HG03521 (cell line): ENCODE measurements around the gene EIF2B2.

Experiments
- ATAC-seq: cut with Tn5 transposase; IDR thresholded peaks from one replicate; pipeline ENCODE4 v1.9.1; 2021; ENCODE audit warnings: mild to moderate bottlenecking, moderate library complexity; ENCODE audit not compliant: unreplicated experiment

Gene EIF2B2

DNA sequence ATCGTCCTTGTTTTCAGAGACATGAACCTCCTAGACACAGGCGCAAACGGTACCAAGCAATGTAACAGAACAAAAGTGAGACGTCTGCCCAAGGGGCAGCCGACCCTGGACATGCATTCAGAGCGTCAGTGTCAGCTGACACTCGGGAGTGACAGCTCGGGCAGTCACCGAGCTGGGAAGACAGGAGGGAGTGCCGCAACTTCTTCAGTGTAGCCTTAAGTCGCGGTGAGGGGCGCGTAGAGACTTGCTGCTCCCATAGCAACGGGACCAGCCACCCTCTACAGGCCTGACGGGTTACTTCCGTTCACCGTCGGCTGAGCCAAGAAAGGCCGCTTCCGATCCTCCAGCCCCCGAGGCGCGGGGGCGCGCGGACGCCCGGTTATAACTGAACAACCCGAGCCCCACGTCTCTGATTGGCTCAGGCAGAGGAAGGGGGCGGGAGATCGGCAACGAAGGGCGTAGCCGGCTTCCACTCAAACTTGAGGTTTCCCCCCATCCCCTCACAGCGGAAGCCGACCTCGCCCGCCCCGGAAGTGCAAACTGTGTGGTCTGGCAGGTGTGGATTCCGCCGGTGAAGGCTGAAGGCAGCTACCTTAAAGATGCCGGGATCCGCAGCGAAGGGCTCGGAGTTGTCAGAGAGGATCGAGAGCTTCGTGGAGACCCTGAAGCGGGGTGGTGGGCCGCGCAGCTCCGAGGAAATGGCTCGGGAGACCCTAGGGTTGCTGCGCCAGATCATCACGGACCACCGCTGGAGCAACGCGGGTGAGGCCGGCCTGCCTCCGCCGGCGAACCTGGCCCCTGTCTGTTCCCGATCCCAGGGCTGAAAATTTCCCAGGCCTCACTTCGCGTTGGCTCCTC, at the start of gene EIF2B2:
EIF2B2 (plus strand) TSS at position 530 of the 858 bp plus-strand sequence; CDS start at position 600, 70 bp downstream.
- ATAC-seq = peak; percentile 97

DNA sequence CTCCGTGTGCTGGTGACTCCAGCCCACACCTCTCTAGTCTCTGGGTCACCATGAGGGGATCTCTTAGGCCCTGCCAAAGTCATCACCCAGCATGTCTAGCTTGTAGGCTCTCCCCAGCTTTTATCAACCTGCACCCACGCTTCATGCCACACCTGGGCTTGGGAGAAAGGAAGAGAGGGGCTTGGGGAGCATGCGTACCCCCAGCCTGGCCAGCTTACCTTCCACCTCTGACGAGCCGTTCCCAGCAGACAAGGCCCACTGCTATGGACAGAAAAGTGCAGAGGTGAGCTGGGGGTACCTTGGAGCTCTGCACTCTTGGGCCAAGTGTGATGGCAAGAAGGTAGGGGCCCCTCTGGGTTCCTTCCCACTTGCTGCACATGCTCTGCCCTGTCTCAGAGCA, 49.0 kb upstream of the EIF2B2 start:
- ATAC-seq = no peak

DNA sequence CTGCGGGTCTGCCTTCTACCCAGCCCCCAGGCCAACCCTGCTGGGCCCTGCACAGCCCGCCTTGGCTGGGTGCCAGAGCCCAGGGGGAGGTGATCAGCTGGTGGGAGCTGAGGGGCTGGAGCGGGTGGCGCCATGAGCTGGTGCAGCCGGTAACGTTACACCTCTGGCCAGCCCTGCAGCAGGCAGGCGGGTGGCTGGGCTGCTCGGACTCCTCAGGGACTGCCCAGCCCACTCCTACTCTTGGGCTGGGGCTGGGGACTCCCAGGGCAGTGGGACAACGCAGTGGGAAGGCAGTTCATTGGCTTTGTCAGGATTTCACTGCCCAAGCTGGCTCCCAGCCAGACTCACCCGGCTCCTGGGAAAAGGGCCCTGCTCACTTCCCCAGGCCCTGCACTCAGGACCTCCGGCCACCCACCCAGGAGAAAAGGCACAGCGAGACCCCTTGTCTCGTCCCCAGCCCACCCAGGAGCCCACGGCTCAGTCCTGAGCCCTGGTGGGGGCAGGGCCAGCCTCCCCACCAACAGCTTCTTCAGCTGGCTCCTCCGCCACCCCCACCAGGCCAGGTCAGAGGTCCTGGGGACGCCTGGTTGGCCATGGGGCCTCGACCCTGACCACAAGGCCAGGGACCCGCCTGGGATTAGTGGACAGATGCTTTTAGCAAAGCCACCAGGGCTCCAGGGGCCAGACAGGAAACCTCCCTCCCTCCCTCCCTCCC, 48.3 kb upstream of the EIF2B2 start:
- no peak for ATAC-seq

DNA sequence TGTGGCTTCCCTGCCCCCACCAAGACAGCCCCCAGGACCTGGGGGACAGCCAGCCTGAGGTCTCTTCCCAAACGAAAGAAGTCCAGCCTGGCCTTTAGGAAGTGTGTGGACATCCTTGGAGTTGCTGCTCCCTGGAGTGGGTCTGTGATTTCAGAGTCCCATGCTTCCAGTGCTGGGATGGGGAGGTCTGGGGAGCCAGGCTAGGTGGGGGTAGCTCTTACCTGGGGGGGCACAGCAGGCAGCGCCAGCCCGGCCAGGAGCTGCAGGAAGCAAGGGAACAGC, 47.8 kb upstream of the EIF2B2 start:
- ATAC-seq = no peak

DNA sequence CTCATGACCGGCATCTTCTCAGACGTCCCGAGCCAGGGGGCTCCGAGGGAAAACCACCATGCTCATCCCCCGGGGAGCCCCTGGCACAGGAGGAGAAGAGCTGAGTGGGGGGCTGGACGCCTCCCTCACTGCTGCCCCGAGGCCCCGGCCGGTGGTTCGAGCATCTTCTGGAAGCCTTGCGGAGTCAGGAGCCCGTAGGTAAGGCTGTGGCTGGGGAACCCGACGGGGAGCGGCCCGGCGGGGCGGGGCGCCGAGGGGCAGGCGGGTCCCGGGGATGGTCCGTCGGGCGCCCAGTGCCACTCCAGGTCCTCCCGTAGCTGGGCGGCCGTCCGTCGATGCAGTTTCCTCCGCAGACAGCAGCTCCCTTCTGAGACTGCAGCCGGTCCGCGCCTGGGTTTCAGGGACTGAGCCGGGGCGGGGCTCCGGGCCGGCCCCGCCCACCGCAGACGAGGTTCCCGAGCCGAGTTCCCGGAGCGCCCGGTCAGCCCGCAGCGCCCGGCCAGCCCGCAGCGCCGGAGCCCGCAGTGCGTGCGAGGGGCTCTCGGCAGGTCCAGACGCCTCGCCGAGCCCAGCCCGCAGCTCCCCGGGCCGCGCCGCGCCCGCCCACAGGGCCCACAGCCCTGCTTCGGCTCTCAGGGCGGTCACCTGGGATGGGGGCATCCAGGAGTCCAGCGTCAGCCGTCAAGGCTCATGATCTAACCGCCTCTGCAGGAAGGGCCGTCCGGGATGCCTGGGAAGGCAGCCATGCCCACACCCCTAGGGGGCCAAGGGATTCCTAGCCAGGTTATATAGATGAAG, 47.3 kb upstream of the EIF2B2 start, which contains the start of gene PGF:
PGF (minus strand) TSS at position 369 of the 798 bp plus-strand sequence; CDS start at position 14, 355 bp downstream.
- ATAC-seq = no peak

DNA sequence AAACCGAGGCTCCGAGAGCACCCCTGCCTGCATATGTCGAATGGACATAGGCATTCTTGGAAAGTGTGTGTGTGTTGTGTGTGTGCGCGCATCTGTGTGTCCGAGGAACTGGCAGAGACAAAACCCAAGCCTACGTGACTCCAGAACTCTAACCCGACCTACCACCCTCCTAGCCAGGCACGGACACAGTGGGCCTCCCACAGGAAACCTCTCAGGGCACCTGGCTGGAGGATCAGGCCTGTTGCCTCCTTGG, 46.8 kb upstream of the EIF2B2 start:
- ATAC-seq = no peak

DNA sequence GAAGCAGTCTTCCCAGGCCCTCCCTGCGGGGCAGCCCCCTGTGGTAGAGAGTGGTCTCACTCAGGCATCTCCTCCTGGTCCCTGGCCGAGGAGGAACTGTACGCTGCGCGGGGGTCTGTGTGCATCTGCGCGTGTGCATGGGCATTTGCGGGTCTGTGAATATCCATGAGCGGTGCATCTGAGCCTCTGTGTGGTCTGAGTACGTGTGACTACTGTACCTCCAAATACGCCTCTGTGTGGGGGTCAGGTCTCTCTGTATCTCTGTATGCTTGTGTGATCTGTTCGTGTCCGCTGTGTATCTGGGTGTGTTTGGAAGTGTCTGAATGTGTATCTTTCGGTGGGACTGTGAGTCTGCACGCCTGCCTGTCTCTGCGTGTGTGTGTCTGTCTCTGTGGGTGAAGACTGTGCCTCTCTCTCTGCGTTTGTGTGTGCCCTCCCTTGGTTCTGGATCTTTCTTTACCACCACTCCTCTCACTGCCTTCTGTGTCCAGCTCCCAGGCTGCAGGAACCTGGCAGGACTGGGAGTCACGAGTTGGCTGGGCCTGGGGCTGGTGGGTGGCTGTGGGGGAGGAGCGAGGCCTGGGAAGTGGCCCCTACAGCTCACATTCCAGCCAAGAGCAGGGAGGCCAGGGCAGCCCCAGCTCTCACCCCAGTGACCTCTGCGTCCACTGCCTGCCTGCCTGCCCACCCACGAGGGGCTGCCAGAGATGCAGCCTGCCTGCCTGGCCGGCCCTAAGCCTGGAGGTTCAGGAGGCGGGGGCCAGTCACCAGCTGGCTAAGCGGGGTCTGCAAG, 46.2 kb upstream of the EIF2B2 start:
- ATAC-seq = no peak

DNA sequence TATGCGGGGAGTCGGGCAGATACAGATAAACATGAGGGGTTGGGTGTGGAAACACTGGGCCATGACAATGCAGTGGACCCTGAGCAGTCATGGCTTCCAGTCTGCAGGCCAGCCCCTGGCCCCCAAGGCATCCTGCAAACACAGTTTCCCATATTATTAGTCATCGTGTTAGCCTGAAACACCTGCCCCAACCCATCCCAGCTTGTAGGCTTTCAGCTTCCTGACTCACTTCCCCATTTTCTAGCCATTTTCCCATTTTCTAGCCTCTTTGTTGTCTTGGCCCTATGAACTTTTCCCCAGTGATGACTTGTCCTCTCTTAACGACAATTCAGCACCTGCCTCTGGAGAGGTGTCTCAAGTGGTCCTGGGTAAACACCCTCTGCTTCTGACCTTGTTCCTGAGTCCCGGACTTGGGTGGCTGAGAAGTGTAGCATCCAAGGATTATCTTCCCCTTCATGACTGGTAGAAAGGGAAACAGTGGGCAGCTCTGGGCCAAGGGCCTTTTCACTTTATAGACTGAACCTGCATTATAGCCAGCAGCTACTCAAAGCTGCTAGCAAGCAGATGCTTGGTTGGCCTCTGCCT, 43.0 kb upstream of the EIF2B2 start:
- no peak for ATAC-seq

DNA sequence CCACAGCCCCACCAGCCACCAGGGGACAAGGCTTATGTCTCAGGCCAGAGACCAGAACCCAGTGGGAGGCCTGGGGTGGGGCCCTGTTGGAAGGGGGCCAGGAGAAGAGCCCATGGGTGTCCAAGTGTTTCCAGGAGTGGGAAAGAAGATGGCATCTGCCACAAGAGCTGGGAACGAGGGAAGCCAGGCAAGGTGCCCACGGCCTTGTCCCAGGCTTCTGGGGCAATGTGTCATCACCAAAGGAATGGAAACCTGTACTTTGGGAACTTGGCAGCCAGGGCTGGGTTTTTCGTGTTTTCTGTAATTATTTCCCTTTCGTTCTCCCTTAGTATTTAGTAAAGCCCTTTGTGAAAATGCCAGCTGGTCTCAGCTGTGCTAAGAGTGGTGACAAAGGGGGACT, 42.0 kb upstream of the EIF2B2 start:
- no peak for ATAC-seq

DNA sequence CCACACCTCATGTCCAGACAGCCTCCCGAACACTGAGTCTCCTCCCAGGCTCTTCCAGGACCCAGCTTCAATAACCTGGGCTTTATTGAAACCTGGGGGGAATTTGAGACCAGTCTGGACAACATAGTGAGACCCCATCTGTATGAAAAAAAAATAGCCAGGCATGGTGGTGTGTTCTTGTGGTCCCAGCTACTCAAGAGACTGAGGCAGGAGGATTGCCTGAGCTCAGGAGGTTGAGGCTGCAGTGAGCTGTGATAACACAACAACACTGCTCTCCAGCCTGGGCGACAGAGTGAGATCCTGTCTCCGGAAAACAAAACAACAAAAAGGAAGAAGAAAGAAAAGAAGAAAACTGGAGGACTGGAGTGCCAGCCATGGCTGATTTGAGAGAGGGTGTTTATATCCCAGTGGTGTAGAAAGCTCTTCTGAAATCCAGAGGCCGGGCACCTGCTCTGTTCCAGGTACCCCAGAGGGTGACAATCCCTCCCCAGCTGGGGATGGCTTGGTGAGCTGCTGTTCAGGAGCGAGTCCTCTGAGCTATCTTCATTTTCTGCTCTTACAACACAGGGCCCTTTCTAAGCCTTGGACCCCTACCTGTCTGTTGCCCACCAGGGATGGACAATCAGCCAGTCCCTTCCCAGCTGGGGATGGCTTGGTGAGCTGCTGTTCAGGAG, 41.3 kb upstream of the EIF2B2 start:
- no peak for ATAC-seq

DNA sequence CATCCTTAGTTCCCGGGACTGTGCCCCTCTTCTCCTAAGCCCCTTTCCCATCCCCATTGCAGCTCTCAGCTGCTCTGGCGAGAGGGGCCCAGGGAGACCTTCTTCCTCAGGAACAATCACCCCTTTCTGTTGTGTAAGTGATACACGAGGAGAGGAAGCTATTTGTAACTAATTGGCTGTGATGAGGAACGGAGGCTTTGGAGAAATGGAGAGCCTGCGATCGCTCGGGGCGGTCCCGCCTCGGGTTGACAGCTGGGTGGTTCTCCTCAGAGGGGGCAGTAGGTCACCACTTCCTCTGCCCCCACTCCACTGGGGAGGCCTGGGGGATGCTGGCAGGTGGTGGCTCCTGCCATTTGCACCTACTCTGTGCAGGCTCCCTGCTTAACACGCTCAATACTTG, 40.7 kb upstream of the EIF2B2 start:
- no peak for ATAC-seq

DNA sequence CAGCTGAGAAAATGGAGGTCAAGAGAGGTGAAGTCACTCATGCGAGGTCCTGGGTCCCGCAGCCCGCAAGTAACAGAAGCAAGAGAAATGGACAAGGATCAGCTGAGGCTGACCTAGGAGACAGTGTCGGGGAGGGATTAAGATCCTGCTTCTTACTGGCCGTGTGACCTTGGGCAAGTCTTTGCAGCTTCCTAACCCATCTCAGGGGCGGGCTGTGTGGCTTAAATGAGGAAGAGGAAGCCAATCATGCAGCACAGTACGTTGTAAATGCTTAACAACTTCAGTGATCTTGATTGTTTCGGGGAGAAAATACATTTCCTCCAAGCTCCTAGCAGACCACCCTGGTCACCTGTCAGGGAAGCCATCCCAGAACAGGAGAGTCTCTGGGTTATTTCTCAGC, 40.2 kb upstream of the EIF2B2 start:
- ATAC-seq = no peak

DNA sequence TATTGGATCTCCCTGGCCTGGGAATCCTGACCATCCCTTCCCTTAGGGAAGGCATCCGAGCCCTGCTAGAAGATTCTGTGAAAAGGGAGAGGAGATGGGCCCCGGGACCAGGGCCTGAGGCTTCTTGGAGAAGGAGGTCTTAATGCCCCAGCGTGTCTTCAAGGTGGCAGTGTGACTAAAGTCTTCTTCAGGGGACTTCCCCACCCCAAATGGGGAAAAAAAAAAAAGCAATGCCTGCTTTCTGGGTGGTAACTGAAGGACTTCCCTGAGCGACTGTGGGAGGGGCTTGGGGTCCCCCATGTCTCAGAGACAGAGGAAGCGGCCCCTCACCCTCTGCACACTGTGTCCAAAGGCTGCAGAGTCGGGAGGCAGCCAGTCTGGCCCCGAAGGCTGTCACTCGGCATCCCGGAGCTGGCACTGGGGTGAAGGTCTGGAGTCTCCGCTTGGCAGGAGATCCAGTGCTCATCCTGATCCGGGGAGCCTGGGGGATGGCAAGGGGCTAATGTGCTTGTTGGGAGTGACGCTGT, 39.5 kb upstream of the EIF2B2 start:
- no peak for ATAC-seq

DNA sequence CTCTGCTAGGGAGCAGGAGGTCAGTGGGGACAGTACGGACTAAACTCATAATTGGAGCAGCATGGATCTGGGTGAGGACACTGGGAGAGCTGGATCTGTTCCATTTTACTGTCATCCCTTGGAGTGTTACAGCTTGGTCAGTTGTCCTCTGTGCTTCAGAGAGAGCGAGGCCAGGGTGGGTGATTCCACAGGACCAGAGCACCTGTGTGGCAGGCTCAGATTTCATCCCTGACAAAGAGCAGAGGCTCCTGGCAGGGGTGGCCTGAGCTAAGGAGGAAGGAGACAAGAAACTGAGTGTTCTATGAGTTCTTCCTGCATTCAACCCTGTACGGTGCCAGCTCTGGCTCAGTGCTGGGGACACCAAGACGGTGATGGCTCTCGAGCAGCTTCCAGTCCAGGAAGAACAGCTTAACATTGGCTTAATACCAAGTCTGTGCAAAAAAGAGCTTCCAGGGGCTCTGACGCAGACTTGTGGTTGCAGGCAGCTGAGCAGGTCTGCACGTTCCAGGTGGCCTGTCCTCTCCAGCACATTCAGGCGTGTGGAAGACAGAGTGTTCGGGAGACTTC, 38.9 kb upstream of the EIF2B2 start:
- ATAC-seq = no peak

DNA sequence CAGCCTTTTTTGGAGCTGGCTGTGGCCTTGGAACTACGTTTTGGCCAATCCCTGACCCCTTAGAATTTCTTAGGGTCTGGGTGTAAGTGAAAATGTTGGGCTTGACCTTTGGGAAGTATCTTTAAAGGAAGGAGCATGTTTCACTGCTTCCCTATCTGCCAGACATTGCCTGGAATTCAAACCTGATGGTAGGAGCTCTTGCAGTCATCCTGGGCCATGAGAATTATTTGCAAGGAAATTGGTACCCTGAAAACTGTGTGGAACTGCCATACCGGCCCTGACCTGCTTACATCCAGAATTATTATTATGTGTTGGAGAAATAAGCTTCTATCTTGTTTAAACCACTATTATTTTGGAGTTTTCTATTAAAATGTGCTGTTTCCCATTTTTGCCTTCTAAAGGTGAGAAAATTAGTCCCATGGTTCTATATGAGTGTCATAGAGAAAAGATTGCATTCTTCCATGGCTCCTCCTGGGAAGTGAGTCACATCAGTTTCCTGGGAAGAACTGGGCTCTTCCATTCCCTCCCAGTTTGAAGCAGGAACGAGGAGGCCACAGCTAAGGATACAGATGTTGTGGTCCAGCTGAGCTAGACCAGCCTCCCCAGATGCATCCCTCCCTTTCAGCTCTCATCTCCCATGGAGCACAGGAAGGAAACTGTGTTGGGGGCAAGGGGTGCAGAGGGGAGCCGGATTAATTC, 37.8 kb upstream of the EIF2B2 start:
- no peak for ATAC-seq

DNA sequence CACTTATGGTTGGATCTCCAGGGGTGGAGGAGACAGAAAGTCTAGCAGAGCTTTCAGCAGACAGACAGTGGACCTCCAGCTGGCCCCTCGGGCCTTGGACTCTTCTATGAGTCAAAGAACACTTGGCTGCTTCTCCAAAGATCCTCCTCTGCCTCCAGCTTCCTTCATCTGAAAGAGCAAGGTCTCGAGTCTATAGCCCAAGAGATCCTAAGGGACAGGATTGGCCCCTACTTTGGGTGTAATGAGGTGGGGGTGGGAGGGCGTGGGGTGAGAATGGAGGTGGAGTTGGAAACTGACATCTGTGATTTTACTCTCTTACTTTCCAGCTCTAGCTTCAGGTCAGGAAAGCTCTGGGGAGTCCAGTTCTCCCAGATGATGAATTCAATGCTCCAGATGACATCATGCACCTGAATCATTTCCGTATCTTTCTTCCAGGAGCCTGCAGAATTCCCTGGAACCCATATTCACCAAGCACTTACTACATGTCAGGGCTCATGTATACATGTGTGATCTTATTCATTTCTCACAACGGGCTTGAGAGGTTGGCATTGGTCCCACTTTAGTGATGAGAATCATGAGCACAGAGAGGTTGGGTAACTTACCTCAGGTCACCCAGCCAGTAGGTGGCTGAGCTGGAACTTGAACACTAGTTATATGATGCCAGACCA, 37.1 kb upstream of the EIF2B2 start:
- no peak for ATAC-seq

DNA sequence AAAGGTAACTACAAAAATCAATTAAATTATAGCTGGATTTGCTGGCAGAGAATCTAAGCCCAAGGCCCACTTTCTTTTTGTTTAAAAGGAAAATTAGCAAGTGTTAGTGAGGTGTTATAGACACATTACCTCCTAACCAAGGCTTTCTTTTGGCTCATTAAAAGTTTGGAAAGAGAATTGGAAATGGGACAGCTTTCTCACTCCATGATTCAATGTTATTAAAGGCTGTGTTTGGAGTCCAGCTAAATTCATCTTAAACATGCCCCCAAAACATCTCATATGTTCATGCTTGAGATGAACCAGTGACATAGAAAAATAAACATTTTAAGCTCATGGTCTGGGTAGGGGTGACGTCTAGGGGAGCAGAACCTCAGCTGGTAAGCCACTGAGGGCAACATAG, 33.9 kb upstream of the EIF2B2 start:
- ATAC-seq = no peak

DNA sequence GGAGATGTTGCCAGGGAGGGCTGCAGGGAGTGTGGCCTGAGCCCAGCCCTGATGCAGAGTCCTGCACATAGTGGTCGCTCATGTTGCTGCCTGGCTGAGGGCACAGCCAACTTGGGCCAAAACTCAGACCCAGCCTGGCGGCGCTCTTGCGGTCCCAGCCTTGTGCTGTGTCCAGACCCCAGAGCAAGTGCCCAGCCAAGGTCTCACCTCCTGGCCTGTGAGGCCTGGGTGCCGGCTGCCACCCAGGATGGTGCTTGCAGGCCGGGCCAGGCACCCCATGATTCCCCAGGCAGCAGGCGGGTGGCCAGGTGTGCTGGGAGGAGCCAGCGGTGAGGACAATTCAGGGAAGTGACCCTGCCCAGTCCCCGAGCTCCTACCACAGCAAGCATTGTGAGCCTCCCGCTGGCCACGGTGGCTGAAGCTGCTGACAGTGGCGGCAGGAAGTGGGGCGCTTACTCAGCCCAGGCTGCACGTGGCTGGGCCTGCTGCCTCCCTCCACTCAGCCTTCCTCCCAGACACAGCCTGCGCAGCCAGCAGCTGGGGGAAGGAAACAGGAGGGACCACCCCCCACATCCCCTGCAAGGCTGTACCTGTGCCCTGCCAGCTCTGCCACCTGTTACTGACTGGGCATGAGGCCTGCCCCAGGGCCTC, 29.6 kb upstream of the EIF2B2 start:
- ATAC-seq = no peak
